ENCODE measurements around the gene S100A7A. TPM values are rescaled to one million over a fixed set of nuclear protein-coding genes. Genes with fewer than 3 reads are reported as not detected.

Gene S100A7A
- polyA plus RNA-seq: not detected

DNA sequence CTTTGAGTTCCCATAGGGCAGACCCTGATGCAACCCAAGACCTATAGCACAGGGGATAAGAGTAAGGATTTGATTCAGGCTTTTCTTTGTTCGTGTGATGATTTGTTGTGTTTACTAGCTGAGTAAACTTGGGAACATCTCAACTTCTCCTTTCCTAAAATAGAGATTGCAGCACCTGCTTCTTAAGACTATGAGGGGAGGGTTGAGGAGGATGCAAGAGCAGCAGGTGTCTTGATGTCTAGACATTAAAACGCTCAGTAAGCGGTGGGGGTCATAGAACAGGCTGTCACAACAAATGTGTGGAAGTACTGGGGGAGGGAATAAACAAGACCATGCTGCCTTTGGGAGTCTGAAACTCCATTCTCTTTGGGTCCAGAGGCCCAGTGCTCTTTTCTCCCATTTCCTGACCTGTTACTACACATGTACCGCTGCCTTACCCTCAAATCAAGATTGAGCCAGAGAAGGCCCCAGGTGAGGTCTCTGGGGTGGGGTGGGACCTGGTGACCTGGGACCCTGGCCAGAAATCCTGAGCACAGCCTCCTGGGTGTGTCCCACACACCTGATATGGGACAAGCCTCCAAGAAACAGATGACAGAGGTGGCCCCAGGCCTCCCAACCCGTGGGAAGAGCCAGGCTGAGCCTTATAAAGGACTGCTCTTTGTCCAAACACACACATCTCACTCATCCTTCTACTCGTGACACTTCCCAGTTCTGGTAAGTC is at the start of gene S100A7A:
S100A7A (plus strand) TSS at position 671 of the 721 bp plus-strand sequence. CDS start 1,563 bp downstream, outside the sequence.
- no peak within 1 kb of the TSS for H3K27ac Mint-ChIP-seq
- peaks cover 1 to 9% (median 6%) of the 10 kb centered on the region in 3 donors for H3K27me3 Mint-ChIP-seq (ENCODE audit: low read depth in 3 of 3)
- no peak for DNase-seq
- no peak within 1 kb of the TSS for H3K4me3 Mint-ChIP-seq
- peaks cover 0 to 5% (median under 1%) of the 10 kb centered on the region in 6 donors for H3K9me3 Mint-ChIP-seq
- peaks cover 0 to 4% (median 0%) of the 10 kb centered on the region in 3 donors for H3K36me3 Mint-ChIP-seq
- no peaks in the 10 kb centered on the region for H3K4me1 Mint-ChIP-seq

DNA sequence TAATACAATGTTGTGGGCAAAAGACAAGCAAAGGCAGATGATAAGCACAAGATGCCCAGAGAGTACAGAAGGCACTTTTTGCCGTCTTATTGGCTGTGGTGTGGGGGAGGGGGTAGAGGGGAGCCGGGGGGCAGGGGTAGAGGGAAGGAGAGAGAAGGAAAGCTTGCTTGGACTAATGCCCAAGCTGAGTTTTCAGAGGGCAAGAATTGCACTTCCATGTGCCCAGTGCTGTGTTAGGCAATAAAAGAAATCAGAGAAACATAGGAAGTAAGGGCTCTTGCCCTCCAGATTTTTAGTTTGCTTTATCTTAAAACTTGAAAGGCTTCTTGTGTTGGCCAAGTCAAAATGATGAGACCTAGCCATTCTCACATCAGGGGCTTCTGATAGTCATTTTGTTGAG is 49.2 kb upstream of the S100A7A start:
- Mint-ChIP-seq H3K4me3 (no peak overlapping the region), H3K36me3 (peaks cover 0 to 3% (median 0%) of the 10 kb centered on the region in 3 donors), H3K27ac (no peak overlapping the region), H3K9me3 (no peaks in the 10 kb centered on the region), H3K4me1 (no peaks in the 10 kb centered on the region), H3K27me3 (ENCODE audit: low read depth in 3 of 3) (peaks cover 4 to 10% (median 4%) of the 10 kb centered on the region in 3 donors)
- DNase-seq: no peak

DNA sequence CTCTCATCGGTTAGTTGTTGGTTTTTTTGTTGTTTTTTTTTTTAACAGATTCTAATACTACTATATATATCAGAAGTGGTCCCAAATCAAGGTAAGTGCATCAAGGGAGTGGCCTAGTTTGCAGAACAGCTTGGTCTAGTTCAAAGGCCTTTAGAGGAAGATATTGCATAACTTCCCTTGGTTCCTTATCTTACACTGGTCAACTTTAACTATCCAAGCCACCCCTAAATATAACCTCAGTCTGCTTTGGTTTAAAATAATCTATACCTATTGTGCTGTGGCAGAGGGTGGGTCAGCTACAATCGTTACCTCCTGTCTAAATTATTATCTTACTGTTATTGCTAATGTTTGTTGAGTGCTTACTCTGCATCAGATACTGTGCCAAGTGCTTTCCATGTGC is 47.8 kb upstream of the S100A7A start:
- no peak for DNase-seq

DNA sequence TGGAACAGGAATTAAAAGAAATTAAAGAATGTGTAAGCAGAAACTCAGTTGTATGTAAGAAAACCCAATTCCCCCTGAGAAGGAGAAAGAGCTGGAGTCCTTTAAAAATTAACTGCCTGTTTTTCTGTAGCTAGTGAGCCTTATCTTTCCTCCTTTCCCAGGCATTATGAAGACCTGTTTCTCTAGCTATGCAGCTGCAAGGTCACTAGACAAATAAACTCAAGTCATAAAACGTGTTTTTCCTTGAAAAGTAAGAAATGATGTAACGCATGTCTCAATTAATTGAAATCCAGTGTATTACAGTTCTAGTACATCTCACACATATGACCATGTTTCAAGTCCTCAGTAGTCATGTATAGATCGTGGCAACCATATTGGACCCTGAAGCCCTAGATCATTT is 46.2 kb upstream of the S100A7A start:
- no peak for DNase-seq
- Mint-ChIP-seq H3K4me1 (no peaks in the 10 kb centered on the region), H3K27ac (no peak overlapping the region), H3K36me3 (no peaks in the 10 kb centered on the region), H3K4me3 (no peak overlapping the region), H3K9me3 (no peaks in the 10 kb centered on the region), H3K27me3 (ENCODE audit: low read depth in 3 of 3) (peaks cover 0 to 8% (median 1%) of the 10 kb centered on the region in 3 donors)

More for the DNA sequence above, 47.8 kb upstream of the S100A7A start:
- Mint-ChIP-seq H3K27me3 (ENCODE audit: low read depth in 3 of 3) (peaks cover 2 to 10% (median 4%) of the 10 kb centered on the region in 3 donors), H3K4me1 (no peaks in the 10 kb centered on the region), H3K27ac (no peak overlapping the region), H3K36me3 (no peaks in the 10 kb centered on the region), H3K4me3 (no peak overlapping the region), H3K9me3 (no peaks in the 10 kb centered on the region)

DNA sequence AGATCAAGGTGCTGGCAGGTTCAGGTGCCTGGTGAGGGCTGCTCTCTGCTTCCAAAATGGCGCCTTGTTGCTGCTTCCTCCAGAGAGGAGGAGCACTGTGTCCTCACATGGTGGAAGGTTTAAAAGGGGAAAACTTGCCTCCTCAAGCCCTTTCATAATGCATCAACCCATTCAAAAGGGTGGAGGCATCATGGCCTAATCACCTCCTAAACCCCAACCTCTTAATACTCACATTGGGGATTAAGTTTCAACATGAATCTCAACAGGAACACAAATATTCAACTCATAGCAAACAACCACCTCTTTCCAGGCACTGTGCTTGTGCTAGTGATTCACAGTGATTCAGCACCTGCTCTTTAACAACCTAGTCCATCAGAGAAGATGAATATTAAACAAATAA is 45.1 kb upstream of the S100A7A start:
- DNase-seq: no peak
- Mint-ChIP-seq H3K27ac (no peak overlapping the region), H3K4me3 (no peak overlapping the region), H3K36me3 (no peaks in the 10 kb centered on the region), H3K27me3 (ENCODE audit: low read depth in 3 of 3) (peaks cover 0 to 8% (median 1%) of the 10 kb centered on the region in 3 donors), H3K4me1 (no peaks in the 10 kb centered on the region), H3K9me3 (no peaks in the 10 kb centered on the region)

DNA sequence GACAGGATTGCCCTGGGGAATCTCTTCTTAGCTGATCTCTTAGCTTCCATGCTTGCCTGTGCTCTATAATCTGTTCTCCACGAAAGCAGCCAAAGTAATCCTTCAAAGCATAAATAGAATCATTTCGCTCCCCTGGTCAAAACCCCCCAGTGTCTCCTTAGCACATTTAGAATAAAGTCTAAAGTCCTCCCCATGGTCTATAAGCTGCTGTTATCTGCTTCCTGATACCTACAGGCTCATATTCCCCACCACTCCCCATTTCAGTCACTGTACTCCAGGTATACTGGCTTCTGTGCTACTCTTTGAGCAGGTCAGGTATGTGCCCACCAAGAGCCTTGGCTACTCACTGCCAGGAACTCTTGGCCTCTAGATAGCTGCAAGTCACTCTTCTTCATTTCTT is 43.7 kb upstream of the S100A7A start:
- no peaks in the 10 kb centered on the region for H3K4me1 Mint-ChIP-seq
- H3K27me3 Mint-ChIP-seq (ENCODE audit: low read depth in 3 of 3): peaks cover 0 to 9% (median 1%) of the 10 kb centered on the region in 3 donors
- H3K9me3 Mint-ChIP-seq: no peaks in the 10 kb centered on the region
- H3K27ac Mint-ChIP-seq: no peak overlapping the region
- no peak overlapping the region for H3K4me3 Mint-ChIP-seq
- no peaks in the 10 kb centered on the region for H3K36me3 Mint-ChIP-seq
- DNase-seq: no peak

DNA sequence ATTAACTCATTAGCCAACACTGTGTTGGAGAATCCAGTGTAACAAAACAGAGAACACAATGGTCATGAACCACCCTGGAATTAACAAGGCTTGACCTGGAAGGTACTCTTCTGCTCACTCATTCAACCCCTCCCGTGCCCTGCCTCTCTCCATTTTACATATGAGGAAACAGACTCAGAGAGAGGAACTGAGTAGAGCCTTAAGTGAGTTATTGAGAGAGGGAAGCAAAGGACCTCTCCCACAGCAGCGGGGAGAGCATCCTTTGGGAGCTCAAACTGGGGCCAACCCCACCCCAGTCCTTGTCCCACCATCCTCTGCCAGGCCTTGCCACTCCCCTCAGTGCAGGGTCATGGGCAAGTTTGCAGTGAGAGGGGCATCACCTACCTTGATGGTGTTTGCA is 42.2 kb upstream of the S100A7A start:
- no peak for DNase-seq
- H3K9me3 Mint-ChIP-seq: peaks cover 0 to 3% (median 0%) of the 10 kb centered on the region in 6 donors
- no peaks in the 10 kb centered on the region for H3K36me3 Mint-ChIP-seq
- peaks cover 0 to 9% (median 3%) of the 10 kb centered on the region in 3 donors for H3K27me3 Mint-ChIP-seq (ENCODE audit: low read depth in 3 of 3)
- no peaks in the 10 kb centered on the region for H3K4me1 Mint-ChIP-seq
- H3K27ac Mint-ChIP-seq: no peak overlapping the region
- no peak overlapping the region for H3K4me3 Mint-ChIP-seq

DNA sequence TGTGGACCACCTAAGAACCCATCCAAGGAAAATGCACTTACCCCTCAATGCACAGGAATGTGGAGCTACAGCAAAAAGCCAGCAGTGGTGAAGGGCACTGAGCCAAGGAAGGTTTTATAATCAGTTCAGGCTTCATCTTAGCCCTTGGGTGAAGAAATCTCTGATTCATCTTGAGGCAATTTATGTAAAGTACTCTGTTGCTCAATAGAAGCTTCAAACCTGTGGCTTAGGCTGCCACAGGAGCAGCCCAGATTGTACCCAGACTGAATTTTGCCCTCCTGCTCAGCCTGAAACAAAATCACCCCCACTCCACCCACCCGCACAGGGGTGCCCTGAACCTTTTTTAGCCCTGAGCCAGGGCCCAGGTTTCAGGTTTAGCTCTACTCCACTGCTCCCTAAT is 40.8 kb upstream of the S100A7A start, which contains the start of gene S100A12:
S100A12 (minus strand) TSS at position 111 of the 400 bp plus-strand sequence. CDS start 1,029 bp downstream, outside the sequence.
- Mint-ChIP-seq H3K36me3 (no peaks in the 10 kb centered on the region), H3K4me3 (no peak within 1 kb of the TSS), H3K9me3 (peaks cover 0 to 3% (median 0%) of the 10 kb centered on the region in 6 donors), H3K27ac (no peak within 1 kb of the TSS), H3K27me3 (ENCODE audit: low read depth in 3 of 3) (peaks cover 0 to 9% (median 2%) of the 10 kb centered on the region in 3 donors), H3K4me1 (no peaks in the 10 kb centered on the region)
- DNase-seq: no peak

DNA sequence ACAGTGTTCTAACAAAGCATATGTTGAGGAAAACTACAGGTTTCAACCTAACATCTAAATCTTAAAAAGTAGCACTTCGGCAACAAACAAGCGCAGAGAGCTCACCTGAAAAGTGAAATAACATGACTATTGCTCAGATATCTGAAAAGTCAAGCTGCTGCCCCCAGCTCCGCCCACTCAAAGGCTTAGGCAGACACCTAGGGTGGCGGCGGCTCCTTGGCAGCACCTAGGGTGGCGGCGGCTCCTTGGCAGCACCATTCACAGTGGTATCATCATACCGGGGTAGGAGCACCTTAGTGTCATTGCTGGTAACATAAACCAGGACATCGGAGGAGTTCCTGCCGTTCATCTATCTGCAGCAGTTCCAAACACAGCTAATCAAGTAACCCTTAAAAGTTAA is 36.7 kb upstream of the S100A7A start:
- no peak for DNase-seq
- no peaks in the 10 kb centered on the region for H3K36me3 Mint-ChIP-seq
- no peak overlapping the region for H3K4me3 Mint-ChIP-seq
- H3K27me3 Mint-ChIP-seq (ENCODE audit: low read depth in 3 of 3): peaks cover 2 to 12% (median 2%) of the 10 kb centered on the region in 3 donors
- H3K9me3 Mint-ChIP-seq: peaks cover 0 to 17% (median 9%) of the 10 kb centered on the region in 6 donors
- no peak overlapping the region for H3K27ac Mint-ChIP-seq
- H3K4me1 Mint-ChIP-seq: no peaks in the 10 kb centered on the region

DNA sequence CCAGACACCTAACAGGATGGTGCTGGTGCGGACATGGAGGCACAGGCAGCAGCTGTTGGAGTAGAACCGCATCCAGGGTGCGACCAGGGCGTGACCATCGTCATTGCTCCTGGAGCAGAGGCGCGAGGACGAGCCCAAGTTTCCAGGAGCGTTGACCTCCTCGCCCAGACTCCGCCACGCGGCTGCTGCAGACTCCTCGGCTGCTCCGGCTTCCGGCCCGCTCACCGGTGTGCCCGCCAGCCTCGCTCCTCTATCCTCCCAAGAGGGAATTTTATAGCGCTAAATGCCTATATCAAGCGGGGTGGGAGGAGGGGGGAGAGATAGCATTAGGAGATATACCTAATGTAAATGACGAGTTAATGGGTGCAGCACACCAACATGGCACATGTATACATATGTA is 35.6 kb upstream of the S100A7A start:
- no peak overlapping the region for H3K27ac Mint-ChIP-seq
- H3K4me3 Mint-ChIP-seq: no peak overlapping the region
- no peaks in the 10 kb centered on the region for H3K4me1 Mint-ChIP-seq
- peaks cover 0 to 17% (median 9%) of the 10 kb centered on the region in 6 donors for H3K9me3 Mint-ChIP-seq
- H3K36me3 Mint-ChIP-seq: no peaks in the 10 kb centered on the region
- peaks cover 2 to 10% (median 2%) of the 10 kb centered on the region in 3 donors for H3K27me3 Mint-ChIP-seq (ENCODE audit: low read depth in 3 of 3)
- no peak for DNase-seq

DNA sequence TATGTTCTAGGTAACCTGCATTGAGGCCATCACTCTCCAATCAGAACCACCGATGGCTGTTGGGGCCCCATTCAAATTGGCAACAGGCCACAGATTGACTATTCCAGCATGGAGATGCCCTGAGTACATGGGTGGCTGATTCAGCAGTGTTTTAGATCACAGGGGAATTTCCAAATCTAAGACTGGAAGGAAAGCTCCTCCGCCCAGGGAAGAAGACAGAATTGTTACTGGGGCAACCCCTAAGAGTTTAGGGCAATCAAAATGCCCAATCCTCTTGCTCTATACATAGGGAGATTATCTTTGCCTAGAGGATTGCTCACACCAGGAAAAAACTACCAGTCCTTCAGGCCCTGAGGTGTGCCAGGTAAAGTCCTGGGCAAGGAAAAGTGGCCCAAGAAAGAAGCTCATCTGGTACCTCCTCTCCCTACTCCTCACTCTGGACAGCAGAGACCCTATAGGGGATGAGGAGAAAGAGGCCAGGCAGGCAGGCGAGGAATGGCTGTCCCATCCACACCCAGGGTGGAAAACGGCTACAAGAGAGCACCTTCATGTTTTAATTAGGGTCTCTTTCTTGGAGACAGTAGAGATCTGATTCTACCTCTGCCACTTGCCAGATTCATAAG is 31.3 kb upstream of the S100A7A start:
- DNase-seq: no peak
- H3K4me1 Mint-ChIP-seq: no peaks in the 10 kb centered on the region
- H3K4me3 Mint-ChIP-seq: no peak overlapping the region
- H3K9me3 Mint-ChIP-seq: peaks cover 0 to 17% (median 9%) of the 10 kb centered on the region in 6 donors
- H3K36me3 Mint-ChIP-seq: no peaks in the 10 kb centered on the region
- H3K27ac Mint-ChIP-seq: no peak overlapping the region
- H3K27me3 Mint-ChIP-seq (ENCODE audit: low read depth in 3 of 3): peaks cover 2 to 10% (median 2%) of the 10 kb centered on the region in 3 donors

DNA sequence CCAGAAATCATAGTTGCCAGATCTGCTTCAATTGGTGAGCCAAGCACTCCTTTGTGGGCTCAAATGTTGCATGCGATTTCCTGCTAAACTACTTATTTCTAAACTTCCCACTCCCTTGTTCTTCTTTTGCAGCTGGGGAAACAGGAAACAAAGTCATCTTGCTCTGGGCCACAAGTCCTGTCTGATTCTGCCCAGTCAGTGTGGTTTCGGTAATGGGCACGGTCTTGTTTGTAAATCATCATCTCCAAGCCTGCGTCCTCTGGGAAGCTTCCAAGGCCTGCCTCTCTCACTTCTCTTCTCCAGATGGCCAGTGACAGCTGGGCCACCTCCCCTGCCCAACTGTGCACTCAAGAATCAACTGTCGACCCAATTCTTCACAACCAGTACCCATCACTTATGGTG is 29.8 kb upstream of the S100A7A start:
- Mint-ChIP-seq H3K4me3 (no peak overlapping the region), H3K27me3 (ENCODE audit: low read depth in 3 of 3) (peaks cover under 1 to 4% (median 4%) of the 10 kb centered on the region in 3 donors), H3K36me3 (no peaks in the 10 kb centered on the region), H3K9me3 (peaks cover 0 to 11% (median 4%) of the 10 kb centered on the region in 6 donors), H3K4me1 (no peaks in the 10 kb centered on the region), H3K27ac (no peak overlapping the region)
- DNase-seq: no peak

DNA sequence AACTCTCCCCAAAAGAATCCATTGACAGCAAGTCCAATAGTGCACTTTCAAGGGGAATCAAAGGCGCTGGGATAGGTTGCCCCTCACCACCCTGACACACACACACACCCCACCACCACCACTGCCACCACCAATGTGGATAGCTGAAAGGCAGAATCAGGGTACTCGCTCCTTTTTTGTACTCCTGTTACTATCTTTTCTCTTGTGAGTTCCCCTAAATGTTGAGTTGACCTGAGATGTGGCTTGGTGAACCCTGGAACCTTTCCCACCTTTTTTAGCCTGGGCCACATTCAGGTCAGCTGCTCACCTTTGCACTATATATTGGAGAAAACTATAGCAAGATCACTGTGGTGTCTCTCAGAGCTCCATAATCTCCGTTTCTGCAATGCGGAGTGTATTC is 29.3 kb upstream of the S100A7A start:
- H3K27me3 Mint-ChIP-seq (ENCODE audit: low read depth in 3 of 3): peaks cover 0 to 4% (median 2%) of the 10 kb centered on the region in 3 donors
- H3K27ac Mint-ChIP-seq: no peak overlapping the region
- H3K4me1 Mint-ChIP-seq: no peaks in the 10 kb centered on the region
- no peak for DNase-seq
- peaks cover 0 to 6% (median 2%) of the 10 kb centered on the region in 6 donors for H3K9me3 Mint-ChIP-seq
- no peak overlapping the region for H3K4me3 Mint-ChIP-seq
- H3K36me3 Mint-ChIP-seq: no peaks in the 10 kb centered on the region

DNA sequence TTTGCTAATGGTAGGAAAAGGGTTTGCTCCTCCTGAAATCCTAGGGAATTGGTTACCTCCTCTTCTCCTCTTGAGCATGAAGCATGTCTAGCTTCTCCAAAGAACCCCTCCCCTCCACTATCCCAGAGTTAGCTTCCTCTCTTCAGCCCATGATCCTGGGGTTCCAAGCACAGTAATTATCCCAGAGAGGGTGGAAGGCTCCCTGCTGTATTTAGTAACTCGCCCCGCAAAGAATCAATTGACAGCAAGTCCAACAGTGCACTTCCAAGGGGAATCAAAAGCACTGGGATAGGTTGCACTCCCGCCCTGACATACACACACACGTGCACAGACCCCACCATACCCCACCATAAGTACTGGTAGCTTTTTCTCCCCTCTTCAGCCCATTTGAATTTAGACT is 28.5 kb upstream of the S100A7A start:
- H3K27me3 Mint-ChIP-seq (ENCODE audit: low read depth in 3 of 3): peaks cover 0 to 4% (median 2%) of the 10 kb centered on the region in 3 donors
- H3K9me3 Mint-ChIP-seq: peaks cover 0 to 3% (median 0%) of the 10 kb centered on the region in 6 donors
- no peaks in the 10 kb centered on the region for H3K4me1 Mint-ChIP-seq
- H3K36me3 Mint-ChIP-seq: no peaks in the 10 kb centered on the region
- no peak for DNase-seq
- H3K4me3 Mint-ChIP-seq: no peak overlapping the region
- H3K27ac Mint-ChIP-seq: no peak overlapping the region

Measured in immature natural killer cell (primary cell).